ENCODE data around the gene RUVBL1. TPM values are rescaled to one million over a fixed set of nuclear protein-coding genes. Genes with fewer than 3 reads are reported as not detected.

RUVBL1 gene
- total RNA-seq, 1 donor from 2014 or later, result 82.7 TPM

GRCh38 chr3:128151758-128152274 is 28.2 kb upstream of the RUVBL1 start:
- peak; percentile 13 for DNase-seq (ENCODE audit: low read depth)
- TF ChIP-seq CTCF (conservative IDR thresholded peaks at IDR 0.05; ENCODE audit: low read depth, low read length), result no peak

DNA sequence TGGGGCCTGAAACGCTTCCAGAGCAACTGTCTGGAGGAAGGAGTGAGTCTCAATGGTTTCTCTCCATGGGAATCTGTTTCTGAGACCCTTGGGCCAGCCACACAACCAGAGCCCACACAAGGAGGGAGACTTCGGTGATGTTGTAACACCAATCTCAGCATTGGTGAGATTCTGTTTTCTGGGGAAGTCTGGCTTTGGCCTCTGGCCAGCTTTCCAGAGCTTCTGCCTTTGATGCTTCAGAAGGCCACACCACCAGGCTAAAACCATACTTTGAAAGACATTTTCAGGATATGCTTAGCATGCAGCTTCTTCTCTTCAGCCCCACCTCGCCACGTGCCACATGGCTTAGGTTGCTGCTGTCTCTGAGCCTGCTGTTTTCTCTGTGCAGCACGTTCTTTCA is 26.0 kb upstream of the RUVBL1 start:
- no peak for TF ChIP-seq CTCF (conservative IDR thresholded peaks at IDR 0.05; ENCODE audit: low read depth, low read length)
- no peak for DNase-seq (ENCODE audit: low read depth)
- H3K4me3 ChIP-seq (ENCODE audit: low read depth, low read length), result no peak overlapping the region

More at GRCh38 chr3:128151758-128152274, 28.2 kb upstream of the RUVBL1 start:
- H3K4me3 ChIP-seq (ENCODE audit: low read depth, low read length), result no peak overlapping the region

GRCh38 chr3:128146201-128146600 is 22.6 kb upstream of the RUVBL1 start:
- DNase-seq (ENCODE audit: low read depth), result no peak
- H3K4me3 ChIP-seq (ENCODE audit: low read depth, low read length), result no peak overlapping the region
- no peak for TF ChIP-seq CTCF (conservative IDR thresholded peaks at IDR 0.05; ENCODE audit: low read depth, low read length)

DNA sequence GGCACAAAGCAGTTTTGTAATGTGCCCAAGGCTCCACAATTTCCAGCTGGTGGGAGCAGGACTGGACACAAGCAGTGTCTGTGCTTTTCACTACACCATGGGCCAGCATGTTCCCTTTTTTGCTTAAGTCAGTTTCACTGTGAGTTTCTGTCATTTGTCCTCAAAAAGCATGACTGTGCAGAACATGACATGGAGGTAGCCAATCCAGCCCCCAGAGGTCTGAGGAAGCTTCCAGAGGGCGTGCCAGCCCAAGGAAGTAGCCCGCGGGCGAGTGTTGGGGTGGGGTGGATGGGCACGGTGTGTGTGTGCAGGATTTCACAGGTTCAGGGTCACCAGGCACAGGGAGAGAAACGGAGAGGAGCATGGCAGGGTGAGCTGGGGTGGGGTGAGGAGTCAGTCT is 21.7 kb upstream of the RUVBL1 start:
- no peak for DNase-seq (ENCODE audit: low read depth)
- no peak overlapping the region for H3K4me3 ChIP-seq (ENCODE audit: low read depth, low read length)
- no peak for TF ChIP-seq CTCF (conservative IDR thresholded peaks at IDR 0.05; ENCODE audit: low read depth, low read length)

DNA sequence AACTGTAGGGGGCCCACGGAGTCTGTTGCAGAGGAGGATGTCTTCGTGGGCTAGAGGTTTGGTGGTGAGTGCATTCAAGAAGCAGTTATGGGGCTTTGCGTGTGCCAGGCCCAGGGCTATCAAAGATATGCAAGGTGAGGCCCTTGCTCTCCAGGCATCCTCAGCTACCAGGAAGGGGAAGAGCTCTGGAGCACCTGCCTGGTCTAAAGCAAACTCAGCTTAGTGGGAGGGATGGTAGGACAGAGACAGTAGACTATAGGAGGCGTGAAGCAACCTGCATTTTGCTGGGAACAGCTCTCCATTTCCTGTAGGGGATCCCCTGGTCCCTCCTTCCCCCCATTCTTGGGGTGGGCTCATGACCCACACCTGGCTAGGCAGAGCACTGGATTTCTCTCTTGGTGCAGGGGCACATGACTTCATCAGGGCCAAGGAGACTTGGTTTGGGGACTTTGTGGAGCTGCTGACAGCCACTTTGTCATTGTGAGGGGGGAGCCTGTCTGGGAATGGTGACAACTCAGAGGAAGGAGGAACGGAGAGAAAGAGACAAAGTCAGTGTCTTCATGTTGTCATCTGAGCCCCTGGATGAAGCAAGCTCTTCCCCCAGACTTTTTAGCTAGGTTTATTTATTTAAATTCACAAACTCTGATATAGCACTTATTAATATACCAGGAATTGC is 21.0 kb upstream of the RUVBL1 start:
- TF ChIP-seq CTCF (conservative IDR thresholded peaks at IDR 0.05; ENCODE audit: low read depth, low read length), result no peak
- no peak overlapping the region for H3K4me3 ChIP-seq (ENCODE audit: low read depth, low read length)
- no peak for DNase-seq (ENCODE audit: low read depth)

- no peak for TF ChIP-seq CTCF (conservative IDR thresholded peaks at IDR 0.05; ENCODE audit: low read depth, low read length)
- DNase-seq (ENCODE audit: low read depth), result no peak
- H3K4me3 ChIP-seq (ENCODE audit: low read depth, low read length), result no peak overlapping the region
Observed at GRCh38 chr3:128143496-128143895, 19.9 kb upstream of the RUVBL1 start.
